HCT116 (cell line): ENCODE results near the gene STK11. TPM values are rescaled to one million over a fixed set of nuclear protein-coding genes. Genes with fewer than 3 reads are reported as not detected.
A peak's percentile ranks its signal among the peaks of the same experiment; 100 is the strongest.

Experiments
- ATAC-seq: fragments of 200-7000 bp; cut with Tn5 transposase; 2 replicates; pipeline ENCODE4 v1.9.1; 2020; ENCODE audit warnings: mild to moderate bottlenecking, moderate library complexity
- BruUV-seq: library from RNA; stranded (reverse); fragments of 400-500 nt; replicated peaks from 2 replicates; lab custom pipeline; 2021; lab: Mats Ljungman, UMichigan
- CTCF ChIA-PET: fragments of 300-600 bp; sonication (Branson Sonifier 250); formaldehyde crosslinking; loops from one replicate; lab custom pipeline; 2021; ENCODE audit warnings: antibody characterized with exemption; lab: Charles Lee
- POLR2A ChIA-PET: fragments of 300-600, 350-600 bp; sonication (Branson Sonifier 250); formaldehyde crosslinking; loops from one replicate; lab custom pipeline; 2021; ENCODE audit warnings: antibody characterized with exemption; lab: Charles Lee
- RAD21 ChIA-PET, 2 experiments: fragments of 300-600 bp; sonication (Branson Sonifier 250); formaldehyde crosslinking; loops; one replicate each; lab custom pipeline; 2023; ENCODE audit warnings: low total read pairs in 2 of 2; ENCODE audit not compliant: uncharacterized antibody in 2 of 2, unreplicated experiment in 2 of 2, low non-redundant PET in 1 of 2; lab: Charles Lee
- DNase-seq: peaks from one replicate; pipeline ENCODE4 v3.0.0-alpha.2; 2010; ENCODE audit warnings: low read depth, low spot score
- H2AFZ ChIP-seq: fragments of 200-600 bp; shearing (Covaris generic), sonication (generic); 2 replicates; pipeline ENCODE4 v1.6.1; 2017; ENCODE audit warnings: low read depth, mixed run types, mixed read lengths, antibody characterized with exemption, low read length; ENCODE audit not compliant: poor library complexity, severe bottlenecking
- H3K27ac ChIP-seq: 2 replicates; pipeline ENCODE4 v1.5.1; 2012; ENCODE audit warnings: low read depth, low read length
- H3K27me3 ChIP-seq: fragments of 200-600 bp; sonication (generic); 2 replicates; pipeline ENCODE4 v1.6.1; 2016; ENCODE audit warnings: mixed run types, low read length, mixed read lengths; ENCODE audit not compliant: insufficient read depth
- H3K36me3 ChIP-seq, 2 experiments: fragments of 200-500 bp in 1 of 2; fragments of 200-600 bp in 1 of 2; sonication (Bioruptor generic) in 1 of 2; sonication (generic) in 1 of 2; 2 replicates each; pipeline versions ENCODE4 v1.5.1 to v1.6.1; 2014 to 2016; ENCODE audit warnings: low read length in 2 of 2, inconsistent platforms in 1 of 2, mixed read lengths in 1 of 2, mixed run types in 1 of 2; ENCODE audit not compliant: insufficient read depth in 2 of 2, control insufficient read depth in 1 of 2
- H3K4me1 ChIP-seq, 2 experiments: fragments of 200-600 bp in 1 of 2; sonication (generic) in 1 of 2; 2 replicates each; pipeline versions ENCODE4 v1.5.1 to v1.6.1; 2012 to 2017; ENCODE audit warnings: low read length in 2 of 2, inconsistent platforms in 1 of 2, mild to moderate bottlenecking in 1 of 2, mixed read lengths in 1 of 2, mixed run types in 1 of 2, moderate library complexity in 1 of 2; ENCODE audit not compliant: insufficient read depth in 2 of 2, control insufficient read depth in 1 of 2
- H3K4me2 ChIP-seq: fragments of 200-600 bp; sonication (generic); 2 replicates; pipeline ENCODE4 v1.6.1; 2017; ENCODE audit warnings: mixed run types, low read length, mixed read lengths
- H3K4me3 ChIP-seq, 2 experiments: fragments of 200-600 bp in 1 of 2; sonication (generic) in 1 of 2; replicated peaks in 1 of 2; 2 replicates each; pipeline ENCODE4 v1.5.1; 2011 to 2016; ENCODE audit warnings: low read length in 2 of 2, control low read depth in 1 of 2, low read depth in 1 of 2, mild to moderate bottlenecking in 1 of 2, mixed read lengths in 1 of 2, mixed run types in 1 of 2
- H3K79me2 ChIP-seq: fragments of 200-600 bp; sonication (generic); 2 replicates; pipeline ENCODE4 v1.6.1; 2017; ENCODE audit warnings: mild to moderate bottlenecking, mixed run types, low read length, moderate library complexity, mixed read lengths; ENCODE audit not compliant: insufficient read depth
- H3K9ac ChIP-seq: fragments of 200-600 bp; sonication (generic); 2 replicates; pipeline ENCODE4 v1.6.1; 2016; ENCODE audit warnings: low read length, mixed read lengths
- H3K9me2 ChIP-seq: fragments of 200-600 bp; sonication (generic), shearing (Covaris generic); 2 replicates; pipeline ENCODE4 v1.6.1; 2017; ENCODE audit warnings: mixed run types, mild to moderate bottlenecking, moderate library complexity; ENCODE audit not compliant: insufficient read depth
- H3K9me3 ChIP-seq, 2 experiments: fragments of 200-500 bp in 1 of 2; fragments of 200-600 bp in 1 of 2; sonication (Bioruptor generic) in 1 of 2; sonication (generic) in 1 of 2; 2 replicates each; pipeline ENCODE4 v1.6.1; 2014 to 2017; ENCODE audit warnings: low read length in 2 of 2, mixed read lengths in 2 of 2, inconsistent platforms in 1 of 2, low read depth in 1 of 2, mild to moderate bottlenecking in 1 of 2, mixed run types in 1 of 2, moderate library complexity in 1 of 2; ENCODE audit not compliant: control insufficient read depth in 1 of 2, insufficient read depth in 1 of 2
- H4K20me1 ChIP-seq: fragments of 200-600 bp; sonication (generic), shearing (Covaris generic); 2 replicates; pipeline ENCODE4 v1.6.1; 2017; ENCODE audit warnings: mixed run types, mild to moderate bottlenecking, moderate library complexity; ENCODE audit not compliant: insufficient read depth
- ATF3 ChIP-seq: IDR thresholded peaks from 2 replicates; pipeline ENCODE4 v1.6.1; 2012
- CEBPB ChIP-seq: IDR thresholded peaks from 2 replicates; pipeline ENCODE4 v1.6.1; 2012; ENCODE audit warnings: low read depth
- CTCF ChIP-seq, 3 experiments: fragments of 200-600 bp in 1 of 3; sonication (generic) in 1 of 3; IDR thresholded peaks in 2 of 3; conservative IDR thresholded peaks in 1 of 3; 2 replicates each; pipeline ENCODE4 v1.5.1; 2012 to 2017; ENCODE audit warnings: low read depth in 2 of 3, low read length in 2 of 3, antibody characterized with exemption in 1 of 3, borderline replicate concordance in 1 of 3, control low read depth in 1 of 3, mild to moderate bottlenecking in 1 of 3, mixed read lengths in 1 of 3, mixed run types in 1 of 3, moderate library complexity in 1 of 3; ENCODE audit not compliant: insufficient read depth in 1 of 3
- EGR1 ChIP-seq: IDR thresholded peaks from 2 replicates; pipeline ENCODE4 v1.6.1; 2012; ENCODE audit warnings: low read depth
- ELF1 ChIP-seq: IDR thresholded peaks from 2 replicates; pipeline ENCODE4 v1.6.1; 2012; ENCODE audit warnings: low read depth, borderline replicate concordance
- EZH2phosphoT487 ChIP-seq: fragments of 200-600 bp; IDR thresholded peaks from 2 replicates; pipeline ENCODE4 v1.6.1; 2018; ENCODE audit warnings: antibody characterized with exemption, borderline replicate concordance
- JUND ChIP-seq: IDR thresholded peaks from 2 replicates; pipeline ENCODE4 v1.6.1; 2012
- POLR2AphosphoS5 ChIP-seq: IDR thresholded peaks from 2 replicates; pipeline ENCODE4 v1.6.1; 2011; ENCODE audit warnings: mild to moderate bottlenecking, low read depth, low read length, moderate library complexity
- RAD21 ChIP-seq: IDR thresholded peaks from 2 replicates; pipeline ENCODE4 v1.6.1; 2012; ENCODE audit warnings: low read depth, mild to moderate bottlenecking
- SIN3A ChIP-seq: IDR thresholded peaks from 2 replicates; pipeline ENCODE4 v1.6.1; 2012; ENCODE audit warnings: low read depth
- SRF ChIP-seq: IDR thresholded peaks from 2 replicates; pipeline ENCODE4 v1.6.1; 2012; ENCODE audit warnings: low read depth
- TCF7L2 ChIP-seq: IDR thresholded peaks from 2 replicates; pipeline ENCODE4 v1.7.0; 2011; ENCODE audit warnings: borderline replicate concordance, inconsistent platforms; ENCODE audit not compliant: insufficient read depth, insufficient read length; ENCODE audit errors: extremely low read depth
- ZFX ChIP-seq: fragments of 450-650 bp; IDR thresholded peaks from 2 replicates; pipeline ENCODE4 v1.6.1; 2017
- intact Hi-C: fragments of 100-400 bp; cut with micrococcal nuclease; formaldehyde crosslinking; loops from 2 replicates; pipeline ENCODE4 v1.10.0; 2022
- total RNA-seq: library from RNA; stranded (reverse); gene quantifications from one replicate; pipeline ENCODE4 v1.2.1, GENCODE V29; 2021; ENCODE audit not compliant: unreplicated experiment

Gene STK11
- total RNA-seq, 1 experiment from 2014 or later: 86.9 TPM

GRCh38 chr19:1249990-1250436 is 44.4 kb downstream of the STK11 start:
- H3K9me2 ChIP-seq: no peaks in the 10 kb centered on the region
- CTCF ChIA-PET: no interaction called here
- no peaks in the 10 kb centered on the region for H3K27me3 ChIP-seq
- H3K4me3 ChIP-seq: peak overlapping the region; percentile 68 to 74
- RAD21 ChIA-PET: no interaction called here
- no peak for ATAC-seq
- H3K36me3 ChIP-seq: peaks cover 17 to 30% of the 10 kb centered on the region in 2 experiments
- no TSS peak for BruUV-seq
- H3K9ac ChIP-seq: peak overlapping the region; percentile 91
- H3K27ac ChIP-seq: peak overlapping the region; percentile 99
- POLR2A ChIA-PET: no interaction called here
- no peak for DNase-seq
- peaks cover 3% of the 10 kb centered on the region; the same call in 1 of the 2 replicates for H4K20me1 ChIP-seq
- intact Hi-C loops: loop anchor here (1.0 to 10.0 kb wide), 3 partner anchors 16 to 455 kb away; partner anchors contain the start of genes CNN2, PTBP1, RNU6-2 and TMEM259
- peak overlapping the region; percentile 99 for H3K4me2 ChIP-seq
- peaks cover 59% of the 10 kb centered on the region for H3K79me2 ChIP-seq
- H3K9me3 ChIP-seq: no peaks in the 10 kb centered on the region
- TF ChIP-seq CTCF (IDR thresholded peaks at IDR 0.05 in 2 of 3, conservative IDR thresholded peaks at IDR 0.05 in 1 of 3; ENCODE audit: borderline replicate concordance in 1 of 3, insufficient read depth in 1 of 3, low read depth in 2 of 3, low read length in 2 of 3): no peak
- peak; percentile 43 for TF ChIP-seq TCF7L2
- peaks cover 40 to 74% of the 10 kb centered on the region in 2 experiments for H3K4me1 ChIP-seq
- no peak overlapping the region for H2AFZ ChIP-seq

GRCh38 chr19:1250437-1251260 is 45.1 kb downstream of the STK11 start:
- peak overlapping the region; percentile 68 to 74 for H3K4me3 ChIP-seq
- H4K20me1 ChIP-seq: peaks cover 3% of the 10 kb centered on the region; the same call in 1 of the 2 replicates
- BruUV-seq: no TSS peak
- H3K27ac ChIP-seq: peak overlapping the region; percentile 99
- DNase-seq (no peak), ATAC-seq (no peak)
- H3K9me2 ChIP-seq: no peaks in the 10 kb centered on the region
- H3K27me3 ChIP-seq: no peaks in the 10 kb centered on the region
- RAD21 ChIA-PET: no interaction called here
- CTCF ChIA-PET: no interaction called here
- no peak overlapping the region for H2AFZ ChIP-seq
- H3K4me2 ChIP-seq: peak overlapping the region; percentile 99
- H3K4me1 ChIP-seq: peaks cover 33 to 74% of the 10 kb centered on the region in 2 experiments
- peaks cover 23 to 36% of the 10 kb centered on the region in 2 experiments for H3K36me3 ChIP-seq
- peaks cover 59% of the 10 kb centered on the region for H3K79me2 ChIP-seq
- intact Hi-C loops: no loop called here
- H3K9ac ChIP-seq: peak overlapping the region; percentile 91
- POLR2A ChIA-PET: interaction anchor here (3.1 to 3.5 kb wide), 2 partner anchors 16 to 19 kb away, joined by 29 to 40 read pairs; partner anchors contain the start of gene CIRBP
- H3K9me3 ChIP-seq: no peaks in the 10 kb centered on the region
- TF ChIP-seq EGR1 (no peak), ATF3 (no peak), POLR2AphosphoS5 (peak; percentile 35; the same call in 1 of the 2 replicates), RAD21 (no peak), EZH2phosphoT487 (no peak), SIN3A (no peak; the same call in 1 of the 2 replicates), JUND (no peak), ELF1 (no peak), ZFX (peak; percentile 40; the same call in 1 of the 2 replicates), SRF (no peak), CEBPB (no peak)
